Astrocyte (in vitro differentiated cells and primary cell): ENCODE results near the gene ARMC12. TPM values are rescaled to one million over a fixed set of nuclear protein-coding genes. Genes with fewer than 3 reads are reported as not detected.

Experiments
- total RNA-seq: library from RNA; stranded (reverse); gene quantifications from 2 replicates; pipeline ENCODE4 v1.2.1, GENCODE V29; 2021

Gene ARMC12
- total RNA-seq, 1 donor from 2014 or later = 0.25 TPM

Other genes starting within 250 kb of the ARMC12 start
- gene TEAD3, start 240.0 kb upstream of the ARMC12 start, total RNA-seq = 73.3 and 75.5 TPM in 2 replicates
- gene TULP1, start 224.1 kb upstream of the ARMC12 start, total RNA-seq = not detected in 2 replicates
- 4.2 and 4.6 TPM in 2 replicates for gene FKBP5, start 48.1 kb upstream of the ARMC12 start, total RNA-seq
- gene CLPSL2, start 39.6 kb downstream of the ARMC12 start, total RNA-seq = not detected in 2 replicates
- gene CLPSL1, start 44.0 kb downstream of the ARMC12 start, total RNA-seq = not detected in 2 replicates
- not detected in 2 replicates for gene CLPS, start 60.3 kb downstream of the ARMC12 start, total RNA-seq
- gene LHFPL5, start 68.3 kb downstream of the ARMC12 start, total RNA-seq = not detected in 2 replicates
- 52.2 and 58.6 TPM in 2 replicates for gene SRPK1, start 184.1 kb downstream of the ARMC12 start, total RNA-seq